ENCODE data around the gene FHOD1.

DNA sequence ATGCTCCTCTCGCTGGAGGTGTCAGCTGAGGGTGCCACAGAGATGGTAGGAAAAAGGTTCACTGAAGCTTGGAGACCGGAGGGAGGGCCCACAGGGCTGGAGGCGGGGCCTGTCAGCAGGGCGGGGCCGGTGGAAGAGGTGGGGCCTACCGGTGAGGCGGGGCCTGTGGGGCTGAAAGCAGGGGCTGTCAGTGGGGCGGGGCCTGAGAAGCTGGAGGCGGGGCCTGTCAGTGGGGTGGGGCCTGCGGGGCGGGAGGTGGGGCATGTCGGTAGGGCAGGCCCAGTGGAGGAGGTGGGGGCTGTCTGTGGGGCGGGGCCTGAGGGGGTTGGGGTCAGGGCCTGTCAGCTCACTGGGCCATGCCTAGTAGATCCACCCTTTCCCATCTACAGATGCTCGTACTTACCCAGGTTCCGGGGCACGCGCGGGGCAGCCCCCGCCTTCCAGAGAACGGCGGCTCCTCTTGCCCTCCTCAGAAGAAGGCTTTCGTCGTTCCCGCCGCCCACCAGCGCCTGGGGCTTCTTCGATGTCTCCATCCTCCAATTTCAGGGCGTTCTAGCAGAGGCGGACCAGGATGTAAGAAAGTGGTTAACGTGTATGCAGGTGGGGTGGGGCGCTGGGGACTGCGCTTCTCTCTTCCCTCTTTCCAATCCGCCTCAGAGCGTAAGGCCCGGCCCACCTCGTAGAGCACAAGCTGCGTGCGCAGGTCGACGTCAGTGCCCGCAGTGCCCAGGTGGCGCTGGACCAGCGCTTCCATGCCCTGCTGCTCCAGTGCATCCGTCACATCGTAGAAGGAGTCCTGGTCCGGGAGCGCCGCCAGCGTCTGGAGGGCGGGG is 10.5 kb downstream of the FHOD1 start:
- TF ChIP-seq, protein P1, sequence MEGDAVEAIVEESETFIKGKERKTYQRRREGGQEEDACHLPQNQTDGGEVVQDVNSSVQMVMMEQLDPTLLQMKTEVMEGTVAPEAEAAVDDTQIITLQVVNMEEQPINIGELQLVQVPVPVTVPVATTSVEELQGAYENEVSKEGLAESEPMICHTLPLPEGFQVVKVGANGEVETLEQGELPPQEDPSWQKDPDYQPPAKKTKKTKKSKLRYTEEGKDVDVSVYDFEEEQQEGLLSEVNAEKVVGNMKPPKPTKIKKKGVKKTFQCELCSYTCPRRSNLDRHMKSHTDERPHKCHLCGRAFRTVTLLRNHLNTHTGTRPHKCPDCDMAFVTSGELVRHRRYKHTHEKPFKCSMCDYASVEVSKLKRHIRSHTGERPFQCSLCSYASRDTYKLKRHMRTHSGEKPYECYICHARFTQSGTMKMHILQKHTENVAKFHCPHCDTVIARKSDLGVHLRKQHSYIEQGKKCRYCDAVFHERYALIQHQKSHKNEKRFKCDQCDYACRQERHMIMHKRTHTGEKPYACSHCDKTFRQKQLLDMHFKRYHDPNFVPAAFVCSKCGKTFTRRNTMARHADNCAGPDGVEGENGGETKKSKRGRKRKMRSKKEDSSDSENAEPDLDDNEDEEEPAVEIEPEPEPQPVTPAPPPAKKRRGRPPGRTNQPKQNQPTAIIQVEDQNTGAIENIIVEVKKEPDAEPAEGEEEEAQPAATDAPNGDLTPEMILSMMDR (IDR thresholded peaks at IDR 0.05) = no peak
- TF ChIP-seq EZH2 (IDR thresholded peaks at IDR 0.05; ENCODE audit: borderline replicate concordance, insufficient read depth, low read depth, low read length, poor library complexity, severe bottlenecking) = no peak

Measured in B cell (primary cell).